DOHH2 (cell line): ENCODE data around the gene SV2B.

Source experiments
- H3F3A ChIP-seq: fragments of 200-600 bp; sonication (generic), shearing (Covaris generic); 2 replicates; pipeline ENCODE4 v1.6.0; 2016; ENCODE audit warnings: antibody characterized with exemption, mild to moderate bottlenecking; ENCODE audit not compliant: control insufficient read depth, insufficient read depth
- H3K27ac ChIP-seq: fragments of 200-600 bp; sonication (generic); 2 replicates; pipeline ENCODE4 v1.5.1; 2014; ENCODE audit warnings: low read depth, mild to moderate bottlenecking, low read length, moderate library complexity
- H3K27me3 ChIP-seq: fragments of 200-600 bp; sonication (generic); 2 replicates; pipeline ENCODE4 v1.6.1; 2014; ENCODE audit warnings: mild to moderate bottlenecking, low read length, mixed read lengths; ENCODE audit not compliant: control insufficient read depth
- H3K36me3 ChIP-seq: fragments of 200-600 bp; sonication (generic); 2 replicates; pipeline ENCODE4 v1.6.1; 2014; ENCODE audit warnings: mild to moderate bottlenecking, low read length, moderate library complexity, mixed read lengths; ENCODE audit not compliant: control insufficient read depth
- H3K4me1 ChIP-seq: fragments of 200-600 bp; sonication (generic); 2 replicates; pipeline ENCODE4 v1.6.1; 2014; ENCODE audit warnings: mild to moderate bottlenecking, low read length, mixed read lengths; ENCODE audit not compliant: control insufficient read depth
- H3K4me2 ChIP-seq: fragments of 200-600 bp; sonication (generic); 2 replicates; pipeline ENCODE4 v1.6.0; 2014; ENCODE audit warnings: mild to moderate bottlenecking, low read length, moderate library complexity
- H3K4me3 ChIP-seq: fragments of 200-600 bp; sonication (generic); 2 replicates; pipeline ENCODE4 v1.5.1; 2014; ENCODE audit warnings: mild to moderate bottlenecking, low read length, mixed read lengths
- H3K79me2 ChIP-seq: fragments of 200-600 bp; sonication (generic); 2 replicates; pipeline ENCODE4 v1.6.1; 2014; ENCODE audit warnings: mild to moderate bottlenecking, low read length, mixed read lengths; ENCODE audit not compliant: control insufficient read depth
- H3K9me2 ChIP-seq: fragments of 200-600 bp; sonication (generic); replicated peaks from 2 replicates; pipeline ENCODE4 v1.6.1; 2014; ENCODE audit warnings: mild to moderate bottlenecking, low read length, mixed read lengths; ENCODE audit not compliant: control insufficient read depth
- H3K9me3 ChIP-seq: fragments of 200-600 bp; sonication (generic); 2 replicates; pipeline ENCODE4 v1.6.1; 2014; ENCODE audit warnings: antibody characterized with exemption, low read length, mixed read lengths; ENCODE audit not compliant: control insufficient read depth, insufficient read depth
- H4K20me1 ChIP-seq: fragments of 200-600 bp; sonication (generic); 2 replicates; pipeline ENCODE4 v1.6.0; 2014; ENCODE audit warnings: low read depth, mild to moderate bottlenecking, antibody characterized with exemption, low read length, moderate library complexity; ENCODE audit not compliant: control insufficient read depth, insufficient read depth
- EZH2phosphoT487 ChIP-seq: fragments of 200-600 bp; sonication (generic); IDR thresholded peaks from 2 replicates; pipeline ENCODE4 v1.6.1; 2017; ENCODE audit warnings: borderline replicate concordance, mild to moderate bottlenecking, antibody characterized with exemption, low read length, moderate library complexity, mixed read lengths
- TF ChIP-seq, protein P1 (sequence below): fragments of 200-600 bp; sonication (generic); IDR thresholded peaks from one replicate; pipeline ENCODE4 v1.5.1; 2014; ENCODE audit warnings: antibody characterized with exemption, mild to moderate bottlenecking, low read depth, low read length; ENCODE audit not compliant: poor library complexity, severe bottlenecking

The SV2B gene

DNA sequence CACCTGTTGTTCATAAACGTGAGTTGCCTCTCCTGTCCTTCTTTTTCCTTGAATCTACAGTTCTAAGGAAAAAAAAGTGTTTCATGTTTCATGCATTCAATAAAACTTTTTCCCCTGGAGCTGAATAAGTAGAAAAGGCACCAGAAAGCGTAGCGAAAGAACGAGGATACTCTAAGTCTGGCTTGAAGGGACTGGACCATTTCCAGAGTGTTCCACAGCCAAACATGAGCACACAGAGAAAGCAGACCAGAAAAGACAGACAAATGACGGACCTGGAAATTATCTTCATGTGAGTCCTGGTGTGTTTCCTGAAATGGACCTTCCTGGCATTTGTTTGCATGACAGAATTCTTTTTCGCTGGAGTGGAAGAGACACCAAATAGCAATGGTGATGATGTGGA is 204.7 kb downstream of the SV2B start:
- Histone ChIP-seq H3K9me2 (no peaks in the 10 kb centered on the region), H3F3A (no peaks in the 10 kb centered on the region), H3K27me3 (peaks cover 11% of the 10 kb centered on the region; the same call in 1 of the 2 replicates), H3K27ac (no peak overlapping the region), H3K36me3 (no peaks in the 10 kb centered on the region), H4K20me1 (no peaks in the 10 kb centered on the region), H3K9me3 (no peaks in the 10 kb centered on the region), H3K4me2 (no peak overlapping the region), H3K4me1 (no peaks in the 10 kb centered on the region), H3K79me2 (no peaks in the 10 kb centered on the region), H3K4me3 (no peak overlapping the region)
- no peak for TF ChIP-seq EZH2phosphoT487
- TF ChIP-seq, protein P1, sequence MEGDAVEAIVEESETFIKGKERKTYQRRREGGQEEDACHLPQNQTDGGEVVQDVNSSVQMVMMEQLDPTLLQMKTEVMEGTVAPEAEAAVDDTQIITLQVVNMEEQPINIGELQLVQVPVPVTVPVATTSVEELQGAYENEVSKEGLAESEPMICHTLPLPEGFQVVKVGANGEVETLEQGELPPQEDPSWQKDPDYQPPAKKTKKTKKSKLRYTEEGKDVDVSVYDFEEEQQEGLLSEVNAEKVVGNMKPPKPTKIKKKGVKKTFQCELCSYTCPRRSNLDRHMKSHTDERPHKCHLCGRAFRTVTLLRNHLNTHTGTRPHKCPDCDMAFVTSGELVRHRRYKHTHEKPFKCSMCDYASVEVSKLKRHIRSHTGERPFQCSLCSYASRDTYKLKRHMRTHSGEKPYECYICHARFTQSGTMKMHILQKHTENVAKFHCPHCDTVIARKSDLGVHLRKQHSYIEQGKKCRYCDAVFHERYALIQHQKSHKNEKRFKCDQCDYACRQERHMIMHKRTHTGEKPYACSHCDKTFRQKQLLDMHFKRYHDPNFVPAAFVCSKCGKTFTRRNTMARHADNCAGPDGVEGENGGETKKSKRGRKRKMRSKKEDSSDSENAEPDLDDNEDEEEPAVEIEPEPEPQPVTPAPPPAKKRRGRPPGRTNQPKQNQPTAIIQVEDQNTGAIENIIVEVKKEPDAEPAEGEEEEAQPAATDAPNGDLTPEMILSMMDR = no peak

DNA sequence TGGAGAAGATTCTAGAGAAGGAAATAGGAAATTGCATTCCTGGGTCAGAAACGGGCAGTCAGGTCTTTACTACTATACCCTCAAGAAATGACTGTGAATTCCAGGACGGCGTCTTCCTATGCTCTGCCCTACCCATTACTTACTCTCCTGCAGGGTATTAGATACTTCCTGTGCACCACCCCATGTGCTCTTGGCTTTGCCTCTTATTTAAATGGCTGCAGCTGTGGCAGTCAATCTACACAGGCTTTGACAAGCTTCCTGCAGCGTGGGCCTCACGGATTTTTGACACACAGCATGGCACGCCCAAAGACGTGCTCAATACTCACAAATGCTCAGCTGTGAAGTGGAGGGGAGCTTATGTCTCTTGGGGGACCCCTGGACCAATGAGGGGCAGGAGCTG is 206.1 kb downstream of the SV2B start:
- no peaks in the 10 kb centered on the region for H3K4me1 ChIP-seq
- no peaks in the 10 kb centered on the region for H3F3A ChIP-seq
- H3K9me3 ChIP-seq = no peaks in the 10 kb centered on the region
- H3K4me3 ChIP-seq = no peak overlapping the region
- H3K27me3 ChIP-seq = peaks cover 11% of the 10 kb centered on the region; the same call in 1 of the 2 replicates
- no peaks in the 10 kb centered on the region for H3K79me2 ChIP-seq
- no peak overlapping the region for H3K27ac ChIP-seq
- no peaks in the 10 kb centered on the region for H3K9me2 ChIP-seq
- no peak for TF ChIP-seq EZH2phosphoT487
- TF ChIP-seq, protein P1 = no peak
- H3K4me2 ChIP-seq = no peak overlapping the region
- no peaks in the 10 kb centered on the region for H3K36me3 ChIP-seq
- H4K20me1 ChIP-seq = no peaks in the 10 kb centered on the region

DNA sequence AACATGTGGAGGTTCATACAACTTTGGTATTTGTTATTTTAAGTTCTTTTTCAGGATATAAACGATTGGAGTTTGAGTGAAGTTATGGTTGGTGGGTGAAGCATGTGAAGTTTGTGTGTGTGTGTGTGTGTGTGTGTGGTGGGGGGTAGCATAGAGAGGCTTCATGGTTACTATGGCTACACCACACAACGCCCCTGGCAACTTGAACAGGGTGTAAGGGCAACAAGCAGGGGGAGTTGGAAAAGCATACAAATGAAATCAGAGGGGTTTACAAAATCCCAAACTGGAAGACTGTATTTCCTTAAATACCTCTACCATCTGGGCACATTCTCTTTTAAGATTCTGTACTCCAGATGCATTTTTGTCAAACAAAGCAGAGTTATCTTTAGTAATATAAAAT is 207.5 kb downstream of the SV2B start:
- Histone ChIP-seq H3K27ac (no peak overlapping the region), H3K4me1 (no peaks in the 10 kb centered on the region), H3F3A (no peaks in the 10 kb centered on the region)

More for the DNA sequence above, 207.5 kb downstream of the SV2B start:
- Histone ChIP-seq H3K36me3 (no peaks in the 10 kb centered on the region), H3K9me2 (no peaks in the 10 kb centered on the region), H3K79me2 (no peaks in the 10 kb centered on the region), H3K4me3 (no peak overlapping the region), H3K4me2 (no peak overlapping the region), H3K27me3 (peaks cover 11% of the 10 kb centered on the region; the same call in 1 of the 2 replicates), H3K9me3 (no peaks in the 10 kb centered on the region), H4K20me1 (no peaks in the 10 kb centered on the region)
- TF ChIP-seq, protein P1 = no peak
- TF ChIP-seq EZH2phosphoT487 = no peak
